Psoas muscle (tissue), 8 donors: ENCODE measurements around the gene MEX3A. TPM values are rescaled to one million over a fixed set of nuclear protein-coding genes. Genes with fewer than 3 reads are reported as not detected.

Experiments used
- ATAC-seq, 4 donors: fragments of 200-7000 bp; cut with Tn5 transposase; one replicate each; pipeline ENCODE4 v1.9.1; 2020; ENCODE audit warnings: moderate library complexity in 3 of 4, mild to moderate bottlenecking in 2 of 4
- DNase-seq, 2 donors: peaks; one replicate each; pipeline ENCODE4 v3.0.0-alpha.2; 2020
- H3K27ac ChIP-seq: fragments of 200-600 bp; one replicate; pipeline ENCODE4 v1.8.0; 2022
- H3K27me3 ChIP-seq, 3 donors: fragments of 200-600 bp in 1 of 3; one replicate each; pipeline versions ENCODE4 v1.6.1 to v1.8.0; 2013 to 2022; ENCODE audit warnings: low read length in 2 of 3, mild to moderate bottlenecking in 2 of 3, moderate library complexity in 1 of 3; ENCODE audit not compliant: insufficient read depth in 3 of 3
- H3K36me3 ChIP-seq, 2 donors: fragments of 200-600 bp in 1 of 2; one replicate each; pipeline versions ENCODE4 v1.6.1 to v1.8.0; 2013 to 2022; ENCODE audit warnings: low read depth in 1 of 2, mild to moderate bottlenecking in 1 of 2, moderate library complexity in 1 of 2; ENCODE audit not compliant: insufficient read depth in 1 of 2
- H3K4me1 ChIP-seq: fragments of 200-600 bp; one replicate; pipeline ENCODE4 v1.8.0; 2022
- H3K4me3 ChIP-seq: fragments of 200-600 bp; one replicate; pipeline ENCODE4 v1.8.0; 2022; ENCODE audit warnings: mild to moderate bottlenecking
- H3K9me3 ChIP-seq: fragments of 200-600 bp; one replicate; pipeline ENCODE4 v1.8.0; 2022
- CTCF ChIP-seq: fragments of 200-600 bp; IDR thresholded peaks from one replicate; pipeline ENCODE4 v1.8.0; 2022; ENCODE audit warnings: antibody characterized with exemption
- WGBS, 3 donors: extraction: QIAGEN DNeasy Blood & Tissue Kit; methylation state at CpG; one replicate each; pipeline versions ENCODE4 v1.1.6 to v1.1.7; 2013; 5-methylcytosine and 5-hydroxymethylcytosine counted together
- intact Hi-C, 2 donors: fragments of 100-400 bp; cut with DNase I; formaldehyde crosslinking; loops; one replicate each; pipeline versions ENCODE4 v1.11.0 to v1.14.2; 2022
- polyA plus RNA-seq, 3 donors: library from polyadenylated mRNA; stranded (reverse); fragments of 200-250 nt; gene quantifications; one replicate each; pipeline ENCODE4 v1.2.3, GENCODE V29; 2013
- total RNA-seq, 4 donors: library from RNA; stranded (reverse); fragmentation: NEBNext Ultra II Directional in 2 of 4; extraction: Animal tissue kit (Norgen Biotek cat#: 25700) in 2 of 4; gene quantifications; one replicate each; pipeline versions ENCODE4 v1.2.1 to v1.2.4, GENCODE V29; 2021 to 2023
- donor health status: healthy with polysubstance abuse.
- donor health status: DM: no; HTN: no; CAD: no; lungs with moderate emphysema.
- donor health status: Bipolar disorder and iron deficiency.
- donor health status: healthy.
- donor health status: DM: yes; HTN: yes; CAD: no.
- donor health status: DM: no; HTN: no; CAD: no.
- donor health status: DM: no; HTN: no; CAD: no.
- donor health status: DM: yes; HTN: yes; CAD: no.

MEX3A gene
- total and polyA plus RNA-seq, 7 donors: 0.06 to 0.42 (median 0.13) TPM

GRCh38 chr1:156025876-156026275 lies 56.4 kb downstream of the MEX3A start:
- TF ChIP-seq CTCF: peak; percentile 6
- H3K27ac ChIP-seq: no peak overlapping the region
- intact Hi-C loops: no loop called here
- H3K36me3 ChIP-seq: no peaks in the 10 kb centered on the region
- H3K4me1 ChIP-seq: peaks cover 4% of the 10 kb centered on the region
- DNase-seq (no peak), ATAC-seq (peak in 3 of 4 donors; percentile 39 to 73 (median 46))
- no peak overlapping the region for H3K4me3 ChIP-seq
- no peaks in the 10 kb centered on the region for H3K27me3 ChIP-seq
- no peaks in the 10 kb centered on the region for H3K9me3 ChIP-seq
- 12 to 18% (median 16%) methylated on average over 9 of the region's 9 CpGs for WGBS, 3 donors

- no peaks in the 10 kb centered on the region for H3K9me3 ChIP-seq
- WGBS, 3 donors: 80 to 85% (median 83%) methylated on average over 5 of the region's 5 CpGs
- DNase-seq (no peak), ATAC-seq (no peak)
- no peak overlapping the region for H3K4me3 ChIP-seq
- peaks cover 6% of the 10 kb centered on the region for H3K4me1 ChIP-seq
- no peak for TF ChIP-seq CTCF
- H3K36me3 ChIP-seq: no peaks in the 10 kb centered on the region
- no peaks in the 10 kb centered on the region for H3K27me3 ChIP-seq
- intact Hi-C loops: no loop called here
- H3K27ac ChIP-seq: no peak overlapping the region
These were observed 57.5 kb downstream of the MEX3A start for GRCh38 chr1:156024801-156025200.

Other genes starting within 250 kb of the MEX3A start
- 10 to 100 TPM; 21.0 to 29.9 (median 24.1) TPM for gene GON4L, start 225.3 kb downstream of the MEX3A start, total RNA-seq
- gene GON4L, start 225.3 kb downstream of the MEX3A start, polyA plus RNA-seq: 10 to 100 TPM; 10.6 to 16.6 (median 12.0) TPM
- 1 to 10 TPM; 1.5 to 5.0 (median 3.0) TPM for gene SYT11, start 222.9 kb downstream of the MEX3A start, total RNA-seq
- 1 to 10 TPM; 2.0 to 4.5 (median 2.8) TPM for gene SYT11, start 222.9 kb downstream of the MEX3A start, polyA plus RNA-seq
- gene RIT1, start 171.1 kb downstream of the MEX3A start, total RNA-seq: 10 to 100 TPM; 11.1 to 16.9 (median 12.8) TPM
- gene RIT1, start 171.1 kb downstream of the MEX3A start, polyA plus RNA-seq: 10 to 100 TPM in 2 of 3 donors, 1 to 10 TPM in 1; 5.1 to 11.0 (median 10.4) TPM
- gene KHDC4, start 148.1 kb downstream of the MEX3A start, total RNA-seq: 10 to 100 TPM; 16.4 to 26.1 (median 23.1) TPM
- gene KHDC4, start 148.1 kb downstream of the MEX3A start, polyA plus RNA-seq: 10 to 100 TPM; 11.0 to 33.1 (median 11.2) TPM
- not detected for gene RXFP4, start 140.8 kb downstream of the MEX3A start, total RNA-seq
- gene RXFP4, start 140.8 kb downstream of the MEX3A start, polyA plus RNA-seq: not detected
- gene ARHGEF2, start 103.9 kb downstream of the MEX3A start, total RNA-seq: 10 to 100 TPM; 22.8 to 54.0 (median 46.3) TPM
- gene ARHGEF2, start 103.9 kb downstream of the MEX3A start, polyA plus RNA-seq: 10 to 100 TPM in 2 of 3 donors, 1 to 10 TPM in 1; 7.4 to 39.1 (median 12.1) TPM
- 10 to 100 TPM; 44.6 to 77.5 (median 61.6) TPM for gene SSR2, start 61.5 kb downstream of the MEX3A start, total RNA-seq
- gene SSR2, start 61.5 kb downstream of the MEX3A start, polyA plus RNA-seq: 100 to 1,000 TPM in 2 of 3 donors, 10 to 100 TPM in 1; 83.0 to 255 (median 124) TPM
- gene UBQLN4, start 28.7 kb downstream of the MEX3A start, total RNA-seq: 10 to 100 TPM; 46.6 to 64.9 (median 53.1) TPM
- gene UBQLN4, start 28.7 kb downstream of the MEX3A start, polyA plus RNA-seq: 10 to 100 TPM; 36.8 to 73.9 (median 55.5) TPM
- gene LAMTOR2, start 27.7 kb downstream of the MEX3A start, total RNA-seq: 10 to 100 TPM; 46.1 to 63.9 (median 51.2) TPM
- 100 to 1,000 TPM in 1 of 3 donors, 10 to 100 TPM in 2; 89.0 to 101 (median 95.7) TPM for gene LAMTOR2, start 27.7 kb downstream of the MEX3A start, polyA plus RNA-seq
- gene RAB25, start 21.3 kb downstream of the MEX3A start, total RNA-seq: not detected
- under 1 TPM; 0.07 to 0.34 (median 0.13) TPM for gene RAB25, start 21.3 kb downstream of the MEX3A start, polyA plus RNA-seq
- gene LMNA, start 32.2 kb upstream of the MEX3A start, total RNA-seq: 100 to 1,000 TPM; 161 to 392 (median 291) TPM
- 100 to 1,000 TPM; 114 to 237 (median 138) TPM for gene LMNA, start 32.2 kb upstream of the MEX3A start, polyA plus RNA-seq
- gene SEMA4A, start 71.1 kb upstream of the MEX3A start, total RNA-seq: 1 to 10 TPM; 1.2 to 3.4 (median 2.4) TPM
- gene SEMA4A, start 71.1 kb upstream of the MEX3A start, polyA plus RNA-seq: 1 to 10 TPM in 1 of 3 donors, under 1 TPM in 2; 0.77 to 1.8 (median 0.82) TPM
- 10 to 100 TPM; 11.2 to 29.8 (median 20.1) TPM for gene SLC25A44, start 111.6 kb upstream of the MEX3A start, total RNA-seq
- gene SLC25A44, start 111.6 kb upstream of the MEX3A start, polyA plus RNA-seq: 10 to 100 TPM; 13.6 to 40.3 (median 21.1) TPM
- gene PMF1, start 130.5 kb upstream of the MEX3A start, total RNA-seq: 10 to 100 TPM; 47.9 to 72.1 (median 65.6) TPM
- 10 to 100 TPM; 52.7 to 93.4 (median 91.0) TPM for gene PMF1, start 130.5 kb upstream of the MEX3A start, polyA plus RNA-seq
- under 1 TPM in 2 of 4 donors, not detected in 2; 0.34 to 0.44 TPM for gene BGLAP, start 159.7 kb upstream of the MEX3A start, total RNA-seq
- gene BGLAP, start 159.7 kb upstream of the MEX3A start, polyA plus RNA-seq: under 1 TPM in 1 of 3 donors, not detected in 2; 0.33 TPM
- gene PAQR6, start 165.6 kb upstream of the MEX3A start, total RNA-seq: 1 to 10 TPM in 1 of 4 donors, under 1 TPM in 3; 0.32 to 1.2 (median 0.80) TPM
- gene PAQR6, start 165.6 kb upstream of the MEX3A start, polyA plus RNA-seq: under 1 TPM; 0.30 to 0.85 (median 0.39) TPM
- gene SMG5, start 200.4 kb upstream of the MEX3A start, total RNA-seq: 10 to 100 TPM; 46.8 to 90.7 (median 80.8) TPM
- 10 to 100 TPM; 54.0 to 74.5 (median 72.4) TPM for gene SMG5, start 200.4 kb upstream of the MEX3A start, polyA plus RNA-seq
- 1 to 10 TPM in 1 of 4 donors, under 1 TPM in 3; 0.69 to 1.6 (median 0.87) TPM for gene TMEM79, start 201.9 kb upstream of the MEX3A start, total RNA-seq
- gene TMEM79, start 201.9 kb upstream of the MEX3A start, polyA plus RNA-seq: 1 to 10 TPM in 2 of 3 donors, under 1 TPM in 1; 0.89 to 3.6 (median 1.5) TPM
- gene GLMP, start 213.2 kb upstream of the MEX3A start, total RNA-seq: 1 to 10 TPM; 5.1 to 9.6 (median 7.5) TPM
- gene GLMP, start 213.2 kb upstream of the MEX3A start, polyA plus RNA-seq: 1 to 10 TPM; 6.1 to 8.3 (median 6.8) TPM
- gene VHLL, start 216.8 kb upstream of the MEX3A start, total RNA-seq: not detected
- gene VHLL, start 216.8 kb upstream of the MEX3A start, polyA plus RNA-seq: not detected